Tibial nerve (tissue), 4 donors: Measurements from ENCODE around the gene RGS6. TPM values are rescaled to one million over a fixed set of nuclear protein-coding genes. Genes with fewer than 3 reads are reported as not detected.

Experiments
- DNase-seq, 2 donors: peaks; one replicate each; pipeline ENCODE4 v3.0.0-alpha.2; 2019; ENCODE audit warnings: low spot score in 2 of 2
- H3K27ac ChIP-seq, 4 donors: fragments of 200-600 bp; sonication (generic) in 3 of 4; one replicate each; pipeline ENCODE4 v1.5.1; 2017 to 2019; ENCODE audit warnings: mild to moderate bottlenecking in 1 of 4
- H3K27me3 ChIP-seq, 2 donors: fragments of 200-600 bp; sonication (generic) in 1 of 2; one replicate each; pipeline versions ENCODE4 v1.5.1 to v1.6.0; 2017 to 2019
- H3K36me3 ChIP-seq, 3 donors: fragments of 200-600 bp; sonication (generic); one replicate each; pipeline ENCODE4 v1.5.1; 2018 to 2019
- H3K4me1 ChIP-seq, 4 donors: fragments of 200-600 bp; sonication (generic) in 3 of 4; one replicate each; pipeline ENCODE4 v1.5.1; 2017 to 2019
- H3K4me3 ChIP-seq, 4 donors: fragments of 200-600 bp; sonication (generic) in 3 of 4; one replicate each; pipeline ENCODE4 v1.5.1; 2017 to 2019; ENCODE audit warnings: mild to moderate bottlenecking in 1 of 4, moderate library complexity in 1 of 4
- H3K9me3 ChIP-seq, 4 donors: fragments of 200-600 bp; sonication (generic) in 3 of 4; one replicate each; pipeline ENCODE4 v1.5.1; 2017 to 2019
- CTCF ChIP-seq, 5 experiments: fragments of 200-600 bp in 3 of 5; fragments of 450-650 bp in 2 of 5; sonication (generic) in 3 of 5; IDR thresholded peaks; one replicate each; pipeline ENCODE4 v1.5.1; 2016 to 2019; ENCODE audit warnings: antibody characterized with exemption in 5 of 5, mild to moderate bottlenecking in 3 of 5, moderate library complexity in 2 of 5
- EP300 ChIP-seq, 2 donors: sonication (generic); formaldehyde crosslinking; IDR thresholded peaks; one replicate each; pipeline ENCODE4 v1.6.1; 2017; ENCODE audit warnings: antibody characterized with exemption in 2 of 2, mild to moderate bottlenecking in 1 of 2
- POLR2A ChIP-seq, 2 donors: fragments of 450-650 bp; IDR thresholded peaks; one replicate each; pipeline ENCODE4 v1.6.1; 2017; ENCODE audit warnings: antibody characterized with exemption in 2 of 2, mild to moderate bottlenecking in 2 of 2, moderate library complexity in 2 of 2
- WGBS, 2 donors: methylation state at CpG; one replicate each; pipeline ENCODE4 v1.1.5; 2018; 5-methylcytosine and 5-hydroxymethylcytosine counted together
- total RNA-seq, 4 donors: library from RNA; depleted of rRNA; stranded (reverse); fragments of >200 nt; gene quantifications; one replicate each; pipeline ENCODE4 v1.1.0, GENCODE V29; 2016

The RGS6 gene
- total RNA-seq, 4 donors from 2014 or later: 43.5 to 67.2 (median 54.7) TPM

- H3K4me1 ChIP-seq: no peaks in the 10 kb centered on the region
- H3K27me3 ChIP-seq: no peaks in the 10 kb centered on the region
- no peak overlapping the region for H3K27ac ChIP-seq
- peaks cover 0 to 38% (median 0%) of the 10 kb centered on the region in 3 donors for H3K36me3 ChIP-seq
- TF ChIP-seq CTCF (IDR thresholded peaks at IDR 0.05): no peak
- no peak for TF ChIP-seq EP300 (IDR thresholded peaks at IDR 0.05)
- TF ChIP-seq POLR2A (IDR thresholded peaks at IDR 0.05): no peak
- H3K4me3 ChIP-seq: no peak overlapping the region
- peaks cover 0 to 5% (median 0%) of the 10 kb centered on the region in 4 donors for H3K9me3 ChIP-seq
- DNase-seq: no peak
- WGBS, 2 donors: 87 to 94% methylated on average over 3 of the region's 3 CpGs
Measured at GRCh38 chr14:72483311-72483710, 551.1 kb downstream of the RGS6 start.

GRCh38 chr14:72485695-72486094 lies 553.5 kb downstream of the RGS6 start:
- 59 to 63% methylated on average over 1 of the region's 1 CpG for WGBS, 2 donors
- Histone ChIP-seq H3K4me3 (no peak overlapping the region), H3K4me1 (no peaks in the 10 kb centered on the region), H3K27ac (no peak overlapping the region), H3K36me3 (peaks cover 0 to 42% (median 0%) of the 10 kb centered on the region in 3 donors), H3K27me3 (no peaks in the 10 kb centered on the region), H3K9me3 (peaks cover 0 to 17% (median 0%) of the 10 kb centered on the region in 4 donors)
- no peak for DNase-seq
- TF ChIP-seq CTCF (IDR thresholded peaks at IDR 0.05): no peak
- TF ChIP-seq POLR2A (IDR thresholded peaks at IDR 0.05): no peak
- no peak for TF ChIP-seq EP300 (IDR thresholded peaks at IDR 0.05)

- no peaks in the 10 kb centered on the region for H3K27me3 ChIP-seq
- no peak overlapping the region for H3K27ac ChIP-seq
- H3K36me3 ChIP-seq: peaks cover 0 to 36% (median 0%) of the 10 kb centered on the region in 3 donors
- no peaks in the 10 kb centered on the region for H3K4me1 ChIP-seq
- peaks cover 0 to 21% (median 0%) of the 10 kb centered on the region in 4 donors for H3K9me3 ChIP-seq
- TF ChIP-seq CTCF (IDR thresholded peaks at IDR 0.05): no peak
- TF ChIP-seq POLR2A (IDR thresholded peaks at IDR 0.05): no peak
- no peak for TF ChIP-seq EP300 (IDR thresholded peaks at IDR 0.05)
- WGBS, 2 donors: 88 to 100% methylated on average over 2 of the region's 2 CpGs
- no peak for DNase-seq
- H3K4me3 ChIP-seq: no peak overlapping the region
Measured at GRCh38 chr14:72488514-72488913, 556.3 kb downstream of the RGS6 start.

- H3K4me3 ChIP-seq: no peak overlapping the region
- H3K9me3 ChIP-seq: peaks cover 0 to 23% (median 0%) of the 10 kb centered on the region in 4 donors
- 94 to 100% methylated on average over 5 of the region's 5 CpGs for WGBS, 2 donors
- no peaks in the 10 kb centered on the region for H3K4me1 ChIP-seq
- TF ChIP-seq EP300 (IDR thresholded peaks at IDR 0.05) (no peak), POLR2A (IDR thresholded peaks at IDR 0.05) (no peak)
- H3K27ac ChIP-seq: no peak overlapping the region
- H3K36me3 ChIP-seq: peaks cover 0 to 16% (median 0%) of the 10 kb centered on the region in 3 donors
- DNase-seq: no peak
- no peaks in the 10 kb centered on the region for H3K27me3 ChIP-seq
Measured at GRCh38 chr14:72492196-72492595, 560.0 kb downstream of the RGS6 start.

- TF ChIP-seq CTCF (IDR thresholded peaks at IDR 0.05) (no peak), POLR2A (IDR thresholded peaks at IDR 0.05) (no peak), EP300 (IDR thresholded peaks at IDR 0.05) (no peak)
- H3K27ac ChIP-seq: no peak overlapping the region
- H3K4me1 ChIP-seq: no peaks in the 10 kb centered on the region
- H3K27me3 ChIP-seq: no peaks in the 10 kb centered on the region
- no peaks in the 10 kb centered on the region for H3K36me3 ChIP-seq
- peaks cover 0 to 11% (median 0%) of the 10 kb centered on the region in 4 donors for H3K9me3 ChIP-seq
- peak in 1 of 2 donors; percentile 27 for DNase-seq
- 18 to 29% methylated on average over 1 of the region's 1 CpG for WGBS, 2 donors
- no peak overlapping the region for H3K4me3 ChIP-seq
Measured at GRCh38 chr14:72495668-72496067, 563.4 kb downstream of the RGS6 start.

GRCh38 chr14:72498646-72499045 lies 566.4 kb downstream of the RGS6 start:
- TF ChIP-seq POLR2A (IDR thresholded peaks at IDR 0.05): no peak
- no peak for TF ChIP-seq CTCF (IDR thresholded peaks at IDR 0.05)
- TF ChIP-seq EP300 (IDR thresholded peaks at IDR 0.05): no peak
- Histone ChIP-seq H3K4me1 (no peaks in the 10 kb centered on the region), H3K9me3 (peaks cover 0 to 5% (median 0%) of the 10 kb centered on the region in 4 donors), H3K4me3 (no peak overlapping the region), H3K27ac (no peak overlapping the region), H3K27me3 (no peaks in the 10 kb centered on the region), H3K36me3 (no peaks in the 10 kb centered on the region)
- no peak for DNase-seq
- WGBS, 2 donors: 94 to 97% methylated on average over 7 of the region's 7 CpGs
